ENCODE results near the gene CTIF.
A peak's percentile ranks its signal among the peaks of the same experiment; 100 is the strongest.

Gene CTIF

GRCh38 chr18:48529796-48530195, 9.0 kb upstream of the CTIF start:
- TF ChIP-seq NFIC (IDR thresholded peaks at IDR 0.05) = peak; percentile 40; the same call in 1 of the 2 replicates
- TF ChIP-seq TCF12 (IDR thresholded peaks at IDR 0.05; ENCODE audit: low read depth) = 0 out of 2 replicates have a peak, but pooled peaks have one; percentile 45
- TF ChIP-seq ZBTB7A (IDR thresholded peaks at IDR 0.05; ENCODE audit: low read depth) = no peak
- TF ChIP-seq TEAD4 (IDR thresholded peaks at IDR 0.05) = peak; percentile 92

- TF ChIP-seq EP300 (IDR thresholded peaks at IDR 0.05; ENCODE audit: borderline replicate concordance) = no peak
- TF ChIP-seq TCF12 (IDR thresholded peaks at IDR 0.05; ENCODE audit: low read depth) = no peak
- no peak for TF ChIP-seq USF1 (IDR thresholded peaks at IDR 0.05)
- no peak for TF ChIP-seq REST (IDR thresholded peaks at IDR 0.05; ENCODE audit: low read depth)
- no peak for TF ChIP-seq EGR1 (IDR thresholded peaks at IDR 0.05)
- no peak for TF ChIP-seq RAD21 (IDR thresholded peaks at IDR 0.05; ENCODE audit: low read depth)
- TF ChIP-seq YY1 (IDR thresholded peaks at IDR 0.05; ENCODE audit: low read depth) = no peak
- TF ChIP-seq MAX (IDR thresholded peaks at IDR 0.05) = no peak
- TF ChIP-seq TAF1 (IDR thresholded peaks at IDR 0.05; ENCODE audit: low read depth) = no peak
- no peak for TF ChIP-seq ZBTB7A (IDR thresholded peaks at IDR 0.05; ENCODE audit: low read depth)
- no peak for TF ChIP-seq CEBPB (IDR thresholded peaks at IDR 0.05)
- TF ChIP-seq NFIC (IDR thresholded peaks at IDR 0.05) = no peak
- TF ChIP-seq TEAD4 (IDR thresholded peaks at IDR 0.05) = no peak
- TF ChIP-seq CREB1 (IDR thresholded peaks at IDR 0.05; ENCODE audit: low read depth) = no peak
- no peak for TF ChIP-seq FOXM1 (IDR thresholded peaks at IDR 0.05; ENCODE audit: borderline replicate concordance, low read depth)
Measured at GRCh38 chr18:48530399-48531081, 8.3 kb upstream of the CTIF start.

- TF ChIP-seq CREB1 (IDR thresholded peaks at IDR 0.05; ENCODE audit: low read depth) = no peak
- no peak for TF ChIP-seq RAD21 (IDR thresholded peaks at IDR 0.05; ENCODE audit: low read depth)
- TF ChIP-seq EP300 (IDR thresholded peaks at IDR 0.05; ENCODE audit: borderline replicate concordance) = no peak
- no peak for TF ChIP-seq FOXM1 (IDR thresholded peaks at IDR 0.05; ENCODE audit: borderline replicate concordance, low read depth)
- TF ChIP-seq YY1 (IDR thresholded peaks at IDR 0.05; ENCODE audit: low read depth) = no peak
- TF ChIP-seq EGR1 (IDR thresholded peaks at IDR 0.05) = no peak
- TF ChIP-seq USF1 (IDR thresholded peaks at IDR 0.05) = no peak
- TF ChIP-seq TAF1 (IDR thresholded peaks at IDR 0.05; ENCODE audit: low read depth) = no peak
- TF ChIP-seq REST (IDR thresholded peaks at IDR 0.05; ENCODE audit: low read depth) = no peak
- TF ChIP-seq CEBPB (IDR thresholded peaks at IDR 0.05) = no peak
- TF ChIP-seq TEAD4 (IDR thresholded peaks at IDR 0.05) = no peak
- no peak for TF ChIP-seq NFIC (IDR thresholded peaks at IDR 0.05)
- TF ChIP-seq MAX (IDR thresholded peaks at IDR 0.05) = no peak
- no peak for TF ChIP-seq TCF12 (IDR thresholded peaks at IDR 0.05; ENCODE audit: low read depth)
- no peak for TF ChIP-seq ZBTB7A (IDR thresholded peaks at IDR 0.05; ENCODE audit: low read depth)
Measured at GRCh38 chr18:48531082-48531403, 7.8 kb upstream of the CTIF start.

- TF ChIP-seq USF1 (IDR thresholded peaks at IDR 0.05) (no peak), CREB1 (IDR thresholded peaks at IDR 0.05; ENCODE audit: low read depth) (no peak), EGR1 (IDR thresholded peaks at IDR 0.05) (no peak), MAX (IDR thresholded peaks at IDR 0.05) (no peak), TAF1 (IDR thresholded peaks at IDR 0.05; ENCODE audit: low read depth) (no peak), NFIC (IDR thresholded peaks at IDR 0.05) (no peak), CEBPB (IDR thresholded peaks at IDR 0.05) (no peak), ZBTB7A (IDR thresholded peaks at IDR 0.05; ENCODE audit: low read depth) (no peak), REST (IDR thresholded peaks at IDR 0.05; ENCODE audit: low read depth) (no peak), YY1 (IDR thresholded peaks at IDR 0.05; ENCODE audit: low read depth) (no peak), FOXM1 (IDR thresholded peaks at IDR 0.05; ENCODE audit: borderline replicate concordance, low read depth) (no peak), RAD21 (IDR thresholded peaks at IDR 0.05; ENCODE audit: low read depth) (no peak), EP300 (IDR thresholded peaks at IDR 0.05; ENCODE audit: borderline replicate concordance) (no peak), TEAD4 (IDR thresholded peaks at IDR 0.05) (no peak), TCF12 (IDR thresholded peaks at IDR 0.05; ENCODE audit: low read depth) (no peak)
Measured at GRCh38 chr18:48531908-48532307, 6.9 kb upstream of the CTIF start.
